GM23338 (cell line): Measurements from ENCODE around the gene CLEC11A. TPM values are rescaled to one million over a fixed set of nuclear protein-coding genes. Genes with fewer than 3 reads are reported as not detected.
A peak's percentile ranks its signal among the peaks of the same experiment; 100 is the strongest.

Experiments
- ATAC-seq: fragments of 200-7000 bp; cut with Tn5 transposase; 3 replicates; pipeline ENCODE4 v1.9.1; 2020
- DNase-seq: peaks from one replicate; pipeline ENCODE4 v3.0.0-alpha.2; 2015; ENCODE audit warnings: low spot score
- H2AFZ ChIP-seq: fragments of 200-600 bp; sonication (generic); 2 replicates; pipeline ENCODE4 v1.8.0; 2016; ENCODE audit warnings: antibody characterized with exemption, mild to moderate bottlenecking, moderate library complexity
- H3F3A ChIP-seq: fragments of 200-600 bp; sonication (generic); replicated peaks from 2 replicates; pipeline ENCODE4 v1.8.0; 2017; ENCODE audit warnings: antibody characterized with exemption, mixed run types, low read depth
- H3K27ac ChIP-seq: fragments of 200-600 bp; sonication (generic); 2 replicates; pipeline ENCODE4 v1.6.1; 2016; ENCODE audit warnings: low read depth
- H3K27me3 ChIP-seq: fragments of 200-600 bp; sonication (generic); 2 replicates; pipeline ENCODE4 v1.8.0; 2016; ENCODE audit warnings: mild to moderate bottlenecking, mixed run types, moderate library complexity; ENCODE audit not compliant: insufficient read depth
- H3K36me3 ChIP-seq: fragments of 200-600 bp; sonication (generic); 2 replicates; pipeline ENCODE4 v1.8.0; 2016; ENCODE audit warnings: mild to moderate bottlenecking; ENCODE audit not compliant: insufficient read depth
- H3K4me1 ChIP-seq: fragments of 200-600 bp; sonication (generic); 2 replicates; pipeline ENCODE4 v1.8.0; 2016; ENCODE audit warnings: mild to moderate bottlenecking, moderate library complexity; ENCODE audit not compliant: insufficient read depth
- H3K4me2 ChIP-seq: fragments of 200-600 bp; sonication (generic); 2 replicates; pipeline ENCODE4 v1.7.1; 2017; ENCODE audit warnings: mixed run types
- H3K4me3 ChIP-seq: fragments of 200-600 bp; sonication (generic); 2 replicates; pipeline ENCODE4 v1.6.1; 2016; ENCODE audit warnings: mixed run types
- H3K79me2 ChIP-seq: fragments of 200-600 bp; sonication (generic); replicated peaks from 2 replicates; pipeline ENCODE4 v1.8.0; 2017; ENCODE audit warnings: mild to moderate bottlenecking; ENCODE audit not compliant: insufficient read depth
- H3K9me2 ChIP-seq: fragments of 200-600 bp; sonication (generic); 2 replicates; pipeline ENCODE4 v1.8.0; 2017; ENCODE audit not compliant: insufficient read depth
- H4K20me1 ChIP-seq: fragments of 200-600 bp; sonication (generic); replicated peaks from 2 replicates; pipeline ENCODE4 v1.8.0; 2017; ENCODE audit warnings: mild to moderate bottlenecking; ENCODE audit not compliant: insufficient read depth
- H3K27ac Mint-ChIP-seq: 2 replicates; pipeline ENCODE4 v1.8.0; 2020; ENCODE audit warnings: inconsistent platforms, mild to moderate bottlenecking, moderate library complexity, mixed read lengths
- H3K27me3 Mint-ChIP-seq: 3 replicates; pipeline ENCODE4 v1.8.0; 2022; ENCODE audit warnings: low read depth, mild to moderate bottlenecking, moderate library complexity, mixed read lengths, inconsistent platforms; ENCODE audit not compliant: insufficient read depth, poor library complexity
- H3K36me3 Mint-ChIP-seq: 3 replicates; pipeline ENCODE4 v1.8.0; 2021; ENCODE audit warnings: low read depth, mild to moderate bottlenecking, inconsistent platforms, moderate library complexity, mixed read lengths
- H3K4me1 Mint-ChIP-seq: 3 replicates; pipeline ENCODE4 v1.8.0; 2020; ENCODE audit warnings: mild to moderate bottlenecking, inconsistent platforms, mixed read lengths
- H3K4me3 Mint-ChIP-seq: 3 replicates; pipeline ENCODE4 v1.8.0; 2021; ENCODE audit warnings: moderate library complexity, mild to moderate bottlenecking, inconsistent platforms, mixed read lengths
- H3K9me3 Mint-ChIP-seq: 3 replicates; pipeline ENCODE4 v1.8.0; 2020; ENCODE audit warnings: moderate library complexity, mild to moderate bottlenecking, inconsistent platforms, mixed read lengths
- CREB1 ChIP-seq: fragments of 250-450 bp; sonication (Bioruptor Pico); IDR thresholded peaks from 2 replicates; pipeline ENCODE4 v1.5.0; 2020; ENCODE audit warnings: low read depth, mild to moderate bottlenecking, moderate library complexity
- EZH2 ChIP-seq: fragments of 200-600 bp; sonication (generic); IDR thresholded peaks from one replicate; pipeline ENCODE4 v1.8.0; 2017; ENCODE audit warnings: antibody characterized with exemption, mild to moderate bottlenecking, low read depth; ENCODE audit not compliant: unreplicated experiment
- EZH2phosphoT487 ChIP-seq: fragments of 200-600 bp; sonication (generic); IDR thresholded peaks from one replicate; pipeline ENCODE4 v1.8.1; 2018; ENCODE audit warnings: antibody characterized with exemption; ENCODE audit not compliant: unreplicated experiment
- JUNB ChIP-seq: IDR thresholded peaks from one replicate; pipeline ENCODE4 v1.6.1; 2016; ENCODE audit warnings: antibody characterized with exemption; ENCODE audit not compliant: unreplicated experiment
- NANOG ChIP-seq: IDR thresholded peaks from 2 replicates; pipeline ENCODE4 v1.6.1; 2016; ENCODE audit warnings: antibody characterized with exemption, borderline replicate concordance
- POLR2AphosphoS5 ChIP-seq: IDR thresholded peaks from 2 replicates; pipeline ENCODE4 v1.6.1; 2016; ENCODE audit warnings: antibody characterized with exemption, low read depth
- STAT1 ChIP-seq: IDR thresholded peaks from one replicate; pipeline ENCODE4 v1.6.1; 2016; ENCODE audit warnings: antibody characterized with exemption; ENCODE audit not compliant: unreplicated experiment
- ZNF114 ChIP-seq: fragments of 250-450 bp; sonication (Bioruptor Pico); IDR thresholded peaks from 2 replicates; pipeline ENCODE4 v1.5.0; 2020; ENCODE audit warnings: mild to moderate bottlenecking, moderate library complexity
- ZNF331 ChIP-seq: fragments of 250-450 bp; sonication (Bioruptor Pico); IDR thresholded peaks from 2 replicates; pipeline ENCODE4 v1.5.0; 2020; ENCODE audit warnings: low read depth, mild to moderate bottlenecking, moderate library complexity
- polyA plus RNA-seq: library from polyadenylated mRNA; unstranded; fragments of >200 nt; fragmentation: Nextera tagmentation; extraction: Ambion mirVana; gene quantifications from 2 replicates; pipeline ENCODE4 v1.2.1, GENCODE V29; 2016
- total RNA-seq: library from RNA; depleted of rRNA; stranded (reverse); fragments of >200 nt; shearing (Covaris generic); gene quantifications from 2 replicates; pipeline ENCODE4 v1.2.3, GENCODE V29; 2014
- TF ChIP-seq, protein P1 (sequence below), 2 experiments: fragments of 200-600 bp in 1 of 2; sonication (generic) in 1 of 2; conservative IDR thresholded peaks; 2 replicates each; pipeline versions ENCODE4 v1.5.1 to v1.6.1; 2016 to 2017; ENCODE audit warnings: antibody characterized with exemption in 2 of 2, low read depth in 2 of 2, mild to moderate bottlenecking in 2 of 2, moderate library complexity in 1 of 2
- TF ChIP-seq, protein P2 (sequence below): IDR thresholded peaks from one replicate; pipeline ENCODE4 v1.6.1; 2018; ENCODE audit warnings: antibody characterized with exemption; ENCODE audit not compliant: unreplicated experiment

CLEC11A gene
- total and polyA plus RNA-seq, 2 experiments from 2014 or later: 8.0 to 15.5 TPM

DNA sequence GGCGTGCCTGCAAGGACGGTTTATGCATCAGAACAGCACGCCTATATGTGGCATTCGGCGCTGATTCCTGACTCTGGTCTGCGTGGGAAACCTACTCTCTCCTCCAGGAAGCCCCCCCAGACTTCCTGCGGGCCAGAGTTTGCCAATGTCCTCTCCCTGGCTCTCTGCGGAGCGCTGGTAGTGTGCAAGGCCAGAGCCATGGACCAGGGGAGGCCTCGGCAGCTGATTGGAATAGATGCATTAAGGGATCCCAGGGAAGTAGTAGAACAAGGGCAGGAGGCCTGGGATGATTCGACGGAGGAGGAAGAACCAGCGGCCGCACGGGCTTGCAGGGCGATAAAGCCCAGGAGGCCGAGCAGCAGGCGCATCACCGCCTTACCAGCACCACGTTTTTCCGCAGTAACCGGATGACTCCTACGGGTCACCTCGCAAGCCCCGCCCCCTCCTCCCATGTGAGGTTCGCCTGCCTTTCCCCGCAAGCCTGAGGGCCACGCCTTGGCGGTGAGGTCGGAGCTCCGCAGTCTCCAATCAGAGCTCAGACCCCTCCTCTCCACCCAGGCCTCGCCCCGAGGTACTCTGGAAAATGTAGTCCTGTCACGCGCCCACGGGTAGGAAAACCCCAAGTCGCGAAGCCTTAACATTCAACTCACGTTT lies 5.0 kb downstream of the CLEC11A start:
- no peaks in the 10 kb centered on the region for H3K36me3 ChIP-seq

DNA sequence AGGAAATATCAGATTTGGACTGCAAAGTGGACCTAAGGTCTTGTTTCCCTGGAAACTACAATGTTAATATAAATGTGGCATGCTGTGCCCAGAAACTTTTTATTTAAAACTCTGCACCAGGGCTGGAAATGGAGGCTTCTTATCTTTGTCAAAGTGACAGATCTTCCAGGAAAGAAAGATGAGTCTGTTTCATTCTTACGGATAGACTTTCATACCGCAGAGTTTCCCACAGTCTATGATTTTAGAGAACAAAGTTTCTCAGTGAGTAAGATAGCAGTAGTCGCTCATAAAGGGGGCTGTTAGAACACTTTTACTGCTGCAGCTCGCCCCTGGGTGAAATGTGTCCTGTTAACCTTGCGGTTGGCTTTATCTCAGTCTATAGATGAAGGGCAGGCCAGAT lies 6.7 kb downstream of the CLEC11A start:
- Histone ChIP-seq H2AFZ (no peak overlapping the region), H3K27ac (no peak overlapping the region), H3K27me3 (peaks cover 3% of the 10 kb centered on the region; the same call in 1 of the 2 replicates)

More for the DNA sequence above, 5.0 kb downstream of the CLEC11A start:
- H4K20me1 ChIP-seq: no peaks in the 10 kb centered on the region; the same call in 1 of the 2 replicates
- peak overlapping the region; percentile 43 for H3K4me3 ChIP-seq
- peak overlapping the region; percentile 78 for H3K4me2 ChIP-seq
- Mint-ChIP-seq H3K9me3 (peaks cover 95% of the 10 kb centered on the region), H3K27me3 (peaks cover 11% of the 10 kb centered on the region), H3K36me3 (peaks cover 27% of the 10 kb centered on the region), H3K4me1 (no peaks in the 10 kb centered on the region), H3K27ac (no peak overlapping the region), H3K4me3 (no peak overlapping the region)
- ATAC-seq: peak; percentile 69
- peaks cover 10% of the 10 kb centered on the region for H3K79me2 ChIP-seq
- peak overlapping the region; percentile 48; the same call in 1 of the 2 replicates for H2AFZ ChIP-seq
- peak overlapping the region; percentile 57 for H3K27ac ChIP-seq
- peak; percentile 99 for DNase-seq
- H3K9me2 ChIP-seq: no peaks in the 10 kb centered on the region
- peak; percentile 84 for TF ChIP-seq POLR2AphosphoS5
- TF ChIP-seq NANOG: no peak
- 0 out of 2 replicates have a peak, but pooled peaks cover 2% of the 10 kb centered on the region for H3F3A ChIP-seq
- peaks cover 14% of the 10 kb centered on the region for H3K27me3 ChIP-seq
- H3K4me1 ChIP-seq: peaks cover 24% of the 10 kb centered on the region

DNA sequence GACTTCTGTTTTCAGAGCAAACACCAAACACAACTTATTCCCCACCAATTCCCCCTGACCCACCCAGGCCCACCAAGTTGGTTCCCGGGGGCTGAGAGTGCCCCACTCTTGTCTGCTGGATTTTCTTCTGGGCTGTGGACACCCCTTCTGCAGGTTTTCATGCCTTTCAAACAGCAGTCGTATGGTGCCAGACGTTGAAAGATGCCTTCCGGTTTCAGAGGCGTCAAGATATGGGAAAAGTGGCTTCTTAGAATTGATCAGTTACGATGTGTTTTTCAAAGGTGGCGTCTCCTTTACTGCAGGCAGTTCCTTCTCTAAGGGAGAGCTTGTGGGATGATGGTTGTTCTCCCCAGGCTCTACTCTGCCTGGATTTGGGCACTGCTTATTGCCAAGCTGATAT lies 12.7 kb downstream of the CLEC11A start:
- Histone ChIP-seq H3K4me2 (no peak overlapping the region), H3K27me3 (no peaks in the 10 kb centered on the region), H4K20me1 (no peaks in the 10 kb centered on the region), H3K79me2 (no peaks in the 10 kb centered on the region), H3F3A (no peaks in the 10 kb centered on the region), H3K27ac (no peak overlapping the region), H3K36me3 (no peaks in the 10 kb centered on the region), H2AFZ (peak overlapping the region; percentile 72), H3K4me3 (no peak overlapping the region), H3K9me2 (no peaks in the 10 kb centered on the region), H3K4me1 (no peaks in the 10 kb centered on the region)
- Mint-ChIP-seq H3K36me3 (peaks cover 55% of the 10 kb centered on the region), H3K4me1 (no peaks in the 10 kb centered on the region), H3K27ac (no peak overlapping the region), H3K9me3 (peaks cover 100% of the 10 kb centered on the region), H3K4me3 (no peak overlapping the region), H3K27me3 (peaks cover 3% of the 10 kb centered on the region)
- DNase-seq (no peak), ATAC-seq (no peak)
- TF ChIP-seq CREB1 (CRISPR knock-in tag): no peak
- no peak for TF ChIP-seq JUNB
- TF ChIP-seq EZH2phosphoT487: no peak
- TF ChIP-seq EZH2: no peak
- TF ChIP-seq, protein P1, sequence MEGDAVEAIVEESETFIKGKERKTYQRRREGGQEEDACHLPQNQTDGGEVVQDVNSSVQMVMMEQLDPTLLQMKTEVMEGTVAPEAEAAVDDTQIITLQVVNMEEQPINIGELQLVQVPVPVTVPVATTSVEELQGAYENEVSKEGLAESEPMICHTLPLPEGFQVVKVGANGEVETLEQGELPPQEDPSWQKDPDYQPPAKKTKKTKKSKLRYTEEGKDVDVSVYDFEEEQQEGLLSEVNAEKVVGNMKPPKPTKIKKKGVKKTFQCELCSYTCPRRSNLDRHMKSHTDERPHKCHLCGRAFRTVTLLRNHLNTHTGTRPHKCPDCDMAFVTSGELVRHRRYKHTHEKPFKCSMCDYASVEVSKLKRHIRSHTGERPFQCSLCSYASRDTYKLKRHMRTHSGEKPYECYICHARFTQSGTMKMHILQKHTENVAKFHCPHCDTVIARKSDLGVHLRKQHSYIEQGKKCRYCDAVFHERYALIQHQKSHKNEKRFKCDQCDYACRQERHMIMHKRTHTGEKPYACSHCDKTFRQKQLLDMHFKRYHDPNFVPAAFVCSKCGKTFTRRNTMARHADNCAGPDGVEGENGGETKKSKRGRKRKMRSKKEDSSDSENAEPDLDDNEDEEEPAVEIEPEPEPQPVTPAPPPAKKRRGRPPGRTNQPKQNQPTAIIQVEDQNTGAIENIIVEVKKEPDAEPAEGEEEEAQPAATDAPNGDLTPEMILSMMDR (conservative IDR thresholded peaks at IDR 0.05; ENCODE audit: low read depth in 2 of 2): no peak
- TF ChIP-seq NANOG: no peak
- no peak for TF ChIP-seq ZNF114 (CRISPR knock-in tag)
- TF ChIP-seq, protein P2, sequence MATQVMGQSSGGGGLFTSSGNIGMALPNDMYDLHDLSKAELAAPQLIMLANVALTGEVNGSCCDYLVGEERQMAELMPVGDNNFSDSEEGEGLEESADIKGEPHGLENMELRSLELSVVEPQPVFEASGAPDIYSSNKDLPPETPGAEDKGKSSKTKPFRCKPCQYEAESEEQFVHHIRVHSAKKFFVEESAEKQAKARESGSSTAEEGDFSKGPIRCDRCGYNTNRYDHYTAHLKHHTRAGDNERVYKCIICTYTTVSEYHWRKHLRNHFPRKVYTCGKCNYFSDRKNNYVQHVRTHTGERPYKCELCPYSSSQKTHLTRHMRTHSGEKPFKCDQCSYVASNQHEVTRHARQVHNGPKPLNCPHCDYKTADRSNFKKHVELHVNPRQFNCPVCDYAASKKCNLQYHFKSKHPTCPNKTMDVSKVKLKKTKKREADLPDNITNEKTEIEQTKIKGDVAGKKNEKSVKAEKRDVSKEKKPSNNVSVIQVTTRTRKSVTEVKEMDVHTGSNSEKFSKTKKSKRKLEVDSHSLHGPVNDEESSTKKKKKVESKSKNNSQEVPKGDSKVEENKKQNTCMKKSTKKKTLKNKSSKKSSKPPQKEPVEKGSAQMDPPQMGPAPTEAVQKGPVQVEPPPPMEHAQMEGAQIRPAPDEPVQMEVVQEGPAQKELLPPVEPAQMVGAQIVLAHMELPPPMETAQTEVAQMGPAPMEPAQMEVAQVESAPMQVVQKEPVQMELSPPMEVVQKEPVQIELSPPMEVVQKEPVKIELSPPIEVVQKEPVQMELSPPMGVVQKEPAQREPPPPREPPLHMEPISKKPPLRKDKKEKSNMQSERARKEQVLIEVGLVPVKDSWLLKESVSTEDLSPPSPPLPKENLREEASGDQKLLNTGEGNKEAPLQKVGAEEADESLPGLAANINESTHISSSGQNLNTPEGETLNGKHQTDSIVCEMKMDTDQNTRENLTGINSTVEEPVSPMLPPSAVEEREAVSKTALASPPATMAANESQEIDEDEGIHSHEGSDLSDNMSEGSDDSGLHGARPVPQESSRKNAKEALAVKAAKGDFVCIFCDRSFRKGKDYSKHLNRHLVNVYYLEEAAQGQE: no peak

More for the DNA sequence above, 6.7 kb downstream of the CLEC11A start:
- H3K27me3 Mint-ChIP-seq: peaks cover 7% of the 10 kb centered on the region
- no peak overlapping the region for H3K4me3 Mint-ChIP-seq
- Histone ChIP-seq H3K4me1 (peaks cover 15% of the 10 kb centered on the region), H3K4me3 (no peak overlapping the region), H3K4me2 (no peak overlapping the region), H3K36me3 (no peaks in the 10 kb centered on the region), H3K79me2 (peaks cover 10% of the 10 kb centered on the region), H3K9me2 (no peaks in the 10 kb centered on the region), H3F3A (0 out of 2 replicates have a peak, but pooled peaks cover 2% of the 10 kb centered on the region), H4K20me1 (no peaks in the 10 kb centered on the region; the same call in 1 of the 2 replicates)
- peaks cover 33% of the 10 kb centered on the region for H3K36me3 Mint-ChIP-seq
- H3K27ac Mint-ChIP-seq: no peak overlapping the region
- TF ChIP-seq EZH2 (no peak), ZNF331 (CRISPR knock-in tag) (no peak), STAT1 (no peak), CREB1 (CRISPR knock-in tag) (no peak), JUNB (no peak), EZH2phosphoT487 (no peak)
- DNase-seq (no peak), ATAC-seq (no peak)
- no peaks in the 10 kb centered on the region for H3K4me1 Mint-ChIP-seq
- peaks cover 97% of the 10 kb centered on the region for H3K9me3 Mint-ChIP-seq
